ENCODE data around the gene MAMSTR.

GRCh38 chr19:48665786-48666185, 53.7 kb downstream of the MAMSTR start:
- TF ChIP-seq, protein P1, sequence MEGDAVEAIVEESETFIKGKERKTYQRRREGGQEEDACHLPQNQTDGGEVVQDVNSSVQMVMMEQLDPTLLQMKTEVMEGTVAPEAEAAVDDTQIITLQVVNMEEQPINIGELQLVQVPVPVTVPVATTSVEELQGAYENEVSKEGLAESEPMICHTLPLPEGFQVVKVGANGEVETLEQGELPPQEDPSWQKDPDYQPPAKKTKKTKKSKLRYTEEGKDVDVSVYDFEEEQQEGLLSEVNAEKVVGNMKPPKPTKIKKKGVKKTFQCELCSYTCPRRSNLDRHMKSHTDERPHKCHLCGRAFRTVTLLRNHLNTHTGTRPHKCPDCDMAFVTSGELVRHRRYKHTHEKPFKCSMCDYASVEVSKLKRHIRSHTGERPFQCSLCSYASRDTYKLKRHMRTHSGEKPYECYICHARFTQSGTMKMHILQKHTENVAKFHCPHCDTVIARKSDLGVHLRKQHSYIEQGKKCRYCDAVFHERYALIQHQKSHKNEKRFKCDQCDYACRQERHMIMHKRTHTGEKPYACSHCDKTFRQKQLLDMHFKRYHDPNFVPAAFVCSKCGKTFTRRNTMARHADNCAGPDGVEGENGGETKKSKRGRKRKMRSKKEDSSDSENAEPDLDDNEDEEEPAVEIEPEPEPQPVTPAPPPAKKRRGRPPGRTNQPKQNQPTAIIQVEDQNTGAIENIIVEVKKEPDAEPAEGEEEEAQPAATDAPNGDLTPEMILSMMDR (IDR thresholded peaks at IDR 0.05): no peak
- TF ChIP-seq POLR2A (IDR thresholded peaks at IDR 0.05): no peak

Measured in uterus (tissue), 2 donors.